Measurements from ENCODE around the gene MTA3.

The MTA3 gene

DNA sequence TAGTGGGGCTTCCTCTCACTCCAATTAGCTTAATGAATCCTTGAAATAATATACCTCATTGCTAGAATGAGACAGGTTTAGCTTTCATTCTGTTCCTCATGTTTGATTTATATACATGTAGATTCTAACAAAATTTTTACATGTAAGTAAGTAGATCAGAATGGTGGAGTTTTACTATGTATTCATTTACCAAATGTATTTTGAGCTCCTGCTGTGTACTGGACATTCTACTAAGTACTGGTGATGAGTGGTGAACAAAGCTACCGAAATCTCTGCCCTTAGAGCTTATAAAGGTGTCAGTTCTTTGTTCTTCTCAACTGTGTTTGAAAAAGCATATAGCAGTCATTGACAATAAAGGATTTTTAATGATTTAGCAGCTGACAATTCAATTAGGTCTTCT, 19.7 kb downstream of the MTA3 start:
- ChIA-PET POLR2A (no interaction called here), CTCF (no interaction called here)
- H3K9me3 ChIP-seq (ENCODE audit: control extremely low read depth in 1 of 5, control insufficient read depth in 4 of 5, insufficient read depth in 2 of 5, low read depth in 1 of 5, low read length in 4 of 5): no peaks in the 10 kb centered on the region
- H3K27ac ChIP-seq (ENCODE audit: insufficient read depth in 1 of 2, low read depth in 1 of 2, low read length in 2 of 2, poor library complexity in 1 of 2, severe bottlenecking in 2 of 2): no peak overlapping the region
- WGBS (ENCODE audit: insufficient coverage): 100% methylated on average over 1 of the region's 1 CpG
- no peak overlapping the region for H3K4me3 ChIP-seq (ENCODE audit: control insufficient read depth in 1 of 7, extremely low read depth in 1 of 7, insufficient read depth in 4 of 7, low read depth in 2 of 7, low read length in 6 of 7)
- DNase-seq: no peak
- H3K27me3 ChIP-seq (replicated peaks in 2 of 5; ENCODE audit: control insufficient read depth in 4 of 5, insufficient read depth in 5 of 5, low read length in 4 of 5): no peaks in the 10 kb centered on the region
- peaks cover 0 to 3% (median 0%) of the 10 kb centered on the region in 4 experiments for H3K36me3 ChIP-seq (ENCODE audit: control insufficient read depth in 4 of 4, insufficient read depth in 4 of 4, low read length in 3 of 4)
- no peaks in the 10 kb centered on the region for H3K4me1 ChIP-seq (ENCODE audit: control extremely low read depth in 1 of 4, control insufficient read depth in 4 of 4, insufficient read depth in 4 of 4, low read length in 3 of 4)

DNA sequence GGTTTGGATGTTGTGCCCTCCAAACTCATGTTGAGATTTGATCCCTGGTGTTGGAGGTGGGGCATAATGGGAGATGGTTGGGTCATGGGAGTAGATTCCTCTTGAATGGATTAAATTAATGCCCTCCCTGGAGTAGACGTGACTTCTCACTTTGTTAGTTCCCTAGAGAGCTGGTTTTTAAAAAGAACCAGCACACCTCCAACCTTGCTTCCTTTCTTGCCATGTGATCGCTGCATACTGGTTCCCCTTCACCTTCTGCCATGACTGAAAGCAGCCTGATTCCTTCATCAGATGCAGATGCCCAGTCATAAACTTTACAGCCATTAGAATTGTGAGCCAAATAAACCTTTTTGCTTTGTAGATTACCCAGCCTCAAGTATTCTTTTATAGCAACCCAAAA, 21.7 kb downstream of the MTA3 start:
- WGBS (ENCODE audit: insufficient coverage): 82% methylated on average over 2 of the region's 2 CpGs
- Histone ChIP-seq H3K36me3 (ENCODE audit: control insufficient read depth in 4 of 4, insufficient read depth in 4 of 4, low read length in 3 of 4) (no peaks in the 10 kb centered on the region), H3K27ac (ENCODE audit: insufficient read depth in 1 of 2, low read depth in 1 of 2, low read length in 2 of 2, poor library complexity in 1 of 2, severe bottlenecking in 2 of 2) (no peak overlapping the region), H3K9me3 (ENCODE audit: control extremely low read depth in 1 of 5, control insufficient read depth in 4 of 5, insufficient read depth in 2 of 5, low read depth in 1 of 5, low read length in 4 of 5) (no peaks in the 10 kb centered on the region), H3K4me1 (ENCODE audit: control extremely low read depth in 1 of 4, control insufficient read depth in 4 of 4, insufficient read depth in 4 of 4, low read length in 3 of 4) (no peaks in the 10 kb centered on the region), H3K27me3 (replicated peaks in 2 of 5; ENCODE audit: control insufficient read depth in 4 of 5, insufficient read depth in 5 of 5, low read length in 4 of 5) (no peaks in the 10 kb centered on the region), H3K4me3 (ENCODE audit: control insufficient read depth in 1 of 7, extremely low read depth in 1 of 7, insufficient read depth in 4 of 7, low read depth in 2 of 7, low read length in 6 of 7) (no peak overlapping the region)
- ChIA-PET CTCF (no interaction called here), POLR2A (no interaction called here)
- DNase-seq: no peak

DNA sequence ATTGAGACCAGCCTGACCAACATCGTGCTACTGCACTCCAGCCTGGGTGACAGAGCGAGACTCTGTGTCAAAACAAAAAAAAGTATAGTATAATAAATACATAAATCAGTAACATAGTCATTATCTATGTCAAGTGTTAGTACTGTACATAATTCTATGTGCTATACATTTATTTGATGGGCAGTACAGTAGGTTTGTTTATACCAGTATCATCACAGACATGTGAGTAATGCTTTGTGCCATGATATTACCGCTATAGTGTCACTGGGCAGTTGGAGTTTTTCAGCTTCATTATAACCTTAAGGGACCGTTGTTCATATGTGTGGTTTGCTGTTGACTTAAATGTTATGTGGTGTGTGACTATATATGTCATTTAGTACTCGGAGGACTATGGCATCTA, 24.9 kb downstream of the MTA3 start:
- no peak overlapping the region for H3K27ac ChIP-seq (ENCODE audit: insufficient read depth in 1 of 2, low read depth in 1 of 2, low read length in 2 of 2, poor library complexity in 1 of 2, severe bottlenecking in 2 of 2)
- H3K9me3 ChIP-seq (ENCODE audit: control extremely low read depth in 1 of 5, control insufficient read depth in 4 of 5, insufficient read depth in 2 of 5, low read depth in 1 of 5, low read length in 4 of 5): no peaks in the 10 kb centered on the region
- POLR2A ChIA-PET: no interaction called here
- no peaks in the 10 kb centered on the region for H3K4me1 ChIP-seq (ENCODE audit: control extremely low read depth in 1 of 4, control insufficient read depth in 4 of 4, insufficient read depth in 4 of 4, low read length in 3 of 4)
- no peak overlapping the region for H3K4me3 ChIP-seq (ENCODE audit: control insufficient read depth in 1 of 7, extremely low read depth in 1 of 7, insufficient read depth in 4 of 7, low read depth in 2 of 7, low read length in 6 of 7)
- no peak for DNase-seq
- CTCF ChIA-PET: no interaction called here
- H3K27me3 ChIP-seq (replicated peaks in 2 of 5; ENCODE audit: control insufficient read depth in 4 of 5, insufficient read depth in 5 of 5, low read length in 4 of 5): no peaks in the 10 kb centered on the region
- WGBS (ENCODE audit: insufficient coverage): 100% methylated on average over 1 of the region's 5 CpGs
- no peaks in the 10 kb centered on the region for H3K36me3 ChIP-seq (ENCODE audit: control insufficient read depth in 4 of 4, insufficient read depth in 4 of 4, low read length in 3 of 4)

DNA sequence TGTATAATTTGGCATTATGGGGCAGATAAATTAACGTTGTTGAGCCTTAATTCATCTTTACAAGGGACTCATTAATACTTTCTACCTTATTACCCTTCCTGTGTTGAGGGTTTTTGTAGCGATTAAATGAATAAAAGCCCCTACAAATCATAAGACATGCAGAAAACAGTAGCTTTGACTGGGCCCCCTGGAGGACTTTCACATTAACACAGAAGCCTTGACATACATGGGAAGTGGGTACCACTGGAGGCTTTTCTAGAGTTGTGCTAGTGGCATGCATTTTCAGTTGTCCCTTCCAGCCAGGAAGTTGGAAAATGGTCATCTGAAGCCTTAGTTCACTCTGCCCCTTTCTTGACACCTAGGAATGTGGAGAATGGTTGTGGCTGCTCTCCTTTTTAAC, 30.2 kb downstream of the MTA3 start:
- Histone ChIP-seq H3K27me3 (replicated peaks in 2 of 5; ENCODE audit: control insufficient read depth in 4 of 5, insufficient read depth in 5 of 5, low read length in 4 of 5) (no peaks in the 10 kb centered on the region), H3K4me1 (ENCODE audit: control extremely low read depth in 1 of 4, control insufficient read depth in 4 of 4, insufficient read depth in 4 of 4, low read length in 3 of 4) (no peaks in the 10 kb centered on the region), H3K27ac (ENCODE audit: insufficient read depth in 1 of 2, low read depth in 1 of 2, low read length in 2 of 2, poor library complexity in 1 of 2, severe bottlenecking in 2 of 2) (no peak overlapping the region), H3K4me3 (ENCODE audit: control insufficient read depth in 1 of 7, extremely low read depth in 1 of 7, insufficient read depth in 4 of 7, low read depth in 2 of 7, low read length in 6 of 7) (no peak overlapping the region), H3K36me3 (ENCODE audit: control insufficient read depth in 4 of 4, insufficient read depth in 4 of 4, low read length in 3 of 4) (no peaks in the 10 kb centered on the region), H3K9me3 (ENCODE audit: control extremely low read depth in 1 of 5, control insufficient read depth in 4 of 5, insufficient read depth in 2 of 5, low read depth in 1 of 5, low read length in 4 of 5) (no peaks in the 10 kb centered on the region)
- ChIA-PET CTCF (no interaction called here), POLR2A (no interaction called here)
- peak in 2 of 3 donors; percentile 2 to 7 for DNase-seq
- WGBS (ENCODE audit: insufficient coverage): no CpG with 5 or more reads among the region's 2 CpGs

DNA sequence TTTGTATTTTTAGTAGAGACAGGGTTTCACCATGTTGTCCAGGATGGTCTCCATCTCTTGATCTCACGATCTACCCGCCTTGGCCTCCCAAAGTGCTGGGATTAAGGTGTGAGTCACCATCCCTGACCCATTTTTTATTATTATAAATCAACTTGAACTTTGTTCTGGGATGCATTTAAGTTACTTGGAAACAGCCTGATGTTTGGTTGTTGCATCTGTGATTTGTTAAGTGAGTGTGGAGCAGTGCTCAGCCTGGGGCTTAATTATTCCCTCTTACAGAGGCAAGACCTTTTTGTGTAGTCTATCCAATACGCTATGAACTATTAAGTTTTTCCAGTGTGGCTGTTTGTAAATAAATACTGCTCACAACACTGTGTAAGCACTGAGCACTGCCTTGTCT, 32.6 kb downstream of the MTA3 start:
- ChIA-PET CTCF (interaction anchor here (1.2 kb wide), 1 partner anchor 9 kb away, joined by 3 read pairs; no protein-coding TSS in a partner anchor), POLR2A (no interaction called here)
- Histone ChIP-seq H3K36me3 (ENCODE audit: control insufficient read depth in 4 of 4, insufficient read depth in 4 of 4, low read length in 3 of 4) (no peaks in the 10 kb centered on the region), H3K27me3 (replicated peaks in 2 of 5; ENCODE audit: control insufficient read depth in 4 of 5, insufficient read depth in 5 of 5, low read length in 4 of 5) (no peaks in the 10 kb centered on the region), H3K27ac (ENCODE audit: insufficient read depth in 1 of 2, low read depth in 1 of 2, low read length in 2 of 2, poor library complexity in 1 of 2, severe bottlenecking in 2 of 2) (no peak overlapping the region), H3K4me1 (ENCODE audit: control extremely low read depth in 1 of 4, control insufficient read depth in 4 of 4, insufficient read depth in 4 of 4, low read length in 3 of 4) (no peaks in the 10 kb centered on the region), H3K9me3 (ENCODE audit: control extremely low read depth in 1 of 5, control insufficient read depth in 4 of 5, insufficient read depth in 2 of 5, low read depth in 1 of 5, low read length in 4 of 5) (no peaks in the 10 kb centered on the region), H3K4me3 (ENCODE audit: control insufficient read depth in 1 of 7, extremely low read depth in 1 of 7, insufficient read depth in 4 of 7, low read depth in 2 of 7, low read length in 6 of 7) (no peak overlapping the region)
- WGBS (ENCODE audit: insufficient coverage): no CpG with 5 or more reads among the region's 3 CpGs
- no peak for DNase-seq

DNA sequence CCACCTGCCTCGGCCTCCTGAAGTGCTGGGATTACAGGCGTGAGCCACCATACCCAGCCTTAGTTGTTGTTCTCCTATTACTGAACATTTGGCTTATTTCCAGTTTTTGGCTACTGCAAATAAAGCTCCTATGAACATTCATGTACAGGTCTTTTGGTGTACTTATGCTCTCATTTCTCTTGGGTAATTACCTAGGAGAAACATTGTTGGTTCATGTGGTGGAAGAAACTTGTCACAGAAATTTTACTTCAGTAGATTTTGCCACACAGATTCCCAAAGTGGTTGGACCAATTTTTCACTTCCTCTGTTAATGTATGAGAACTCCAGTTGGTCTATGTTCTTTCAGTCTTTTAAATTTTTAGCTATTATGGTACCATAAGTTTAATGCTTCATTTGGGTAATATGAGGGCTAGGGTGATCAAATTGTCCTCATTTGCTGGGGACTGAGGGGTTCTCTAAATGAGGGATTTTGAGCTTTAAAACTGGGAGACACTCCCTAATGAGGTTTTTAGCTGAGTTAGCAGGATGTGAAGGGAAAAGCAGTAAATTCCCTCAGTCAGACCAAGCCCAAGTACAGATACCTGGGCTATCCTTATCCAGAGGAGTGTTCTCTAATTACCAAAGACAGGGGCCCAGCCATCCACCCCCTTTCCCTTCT, 33.9 kb downstream of the MTA3 start:
- H3K27ac ChIP-seq (ENCODE audit: insufficient read depth in 1 of 2, low read depth in 1 of 2, low read length in 2 of 2, poor library complexity in 1 of 2, severe bottlenecking in 2 of 2): no peak overlapping the region
- no peaks in the 10 kb centered on the region for H3K36me3 ChIP-seq (ENCODE audit: control insufficient read depth in 4 of 4, insufficient read depth in 4 of 4, low read length in 3 of 4)
- WGBS (ENCODE audit: insufficient coverage): 100% methylated on average over 1 of the region's 2 CpGs
- H3K4me3 ChIP-seq (ENCODE audit: control insufficient read depth in 1 of 7, extremely low read depth in 1 of 7, insufficient read depth in 4 of 7, low read depth in 2 of 7, low read length in 6 of 7): no peak overlapping the region
- ChIA-PET POLR2A (no interaction called here), CTCF (no interaction called here)
- no peaks in the 10 kb centered on the region for H3K27me3 ChIP-seq (replicated peaks in 2 of 5; ENCODE audit: control insufficient read depth in 4 of 5, insufficient read depth in 5 of 5, low read length in 4 of 5)
- no peaks in the 10 kb centered on the region for H3K9me3 ChIP-seq (ENCODE audit: control extremely low read depth in 1 of 5, control insufficient read depth in 4 of 5, insufficient read depth in 2 of 5, low read depth in 1 of 5, low read length in 4 of 5)
- no peak for DNase-seq
- H3K4me1 ChIP-seq (ENCODE audit: control extremely low read depth in 1 of 4, control insufficient read depth in 4 of 4, insufficient read depth in 4 of 4, low read length in 3 of 4): no peaks in the 10 kb centered on the region

DNA sequence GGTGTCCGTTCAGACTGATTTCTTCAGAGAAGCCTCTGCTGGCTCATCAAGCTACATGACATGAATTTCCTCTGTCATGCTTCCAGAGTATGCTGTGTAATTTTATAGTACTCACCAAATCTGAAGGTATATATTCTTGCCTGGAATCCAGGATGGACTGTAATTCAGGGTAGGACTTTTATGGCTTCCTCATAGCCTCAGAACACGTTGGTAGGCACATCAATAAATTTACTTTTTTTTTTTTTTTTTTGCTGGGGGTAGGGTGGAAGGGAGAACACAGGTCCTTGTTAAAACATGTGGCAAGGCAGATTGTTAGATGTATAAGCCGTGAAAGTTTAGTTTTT, 34.4 kb downstream of the MTA3 start:
- no peaks in the 10 kb centered on the region for H3K36me3 ChIP-seq (ENCODE audit: control insufficient read depth in 4 of 4, insufficient read depth in 4 of 4, low read length in 3 of 4)
- DNase-seq: no peak
- no peaks in the 10 kb centered on the region for H3K27me3 ChIP-seq (replicated peaks in 2 of 5; ENCODE audit: control insufficient read depth in 4 of 5, insufficient read depth in 5 of 5, low read length in 4 of 5)
- H3K27ac ChIP-seq (ENCODE audit: insufficient read depth in 1 of 2, low read depth in 1 of 2, low read length in 2 of 2, poor library complexity in 1 of 2, severe bottlenecking in 2 of 2): no peak overlapping the region
- 93% methylated on average over 2 of the region's 3 CpGs for WGBS (ENCODE audit: insufficient coverage)
- H3K4me3 ChIP-seq (ENCODE audit: control insufficient read depth in 1 of 7, extremely low read depth in 1 of 7, insufficient read depth in 4 of 7, low read depth in 2 of 7, low read length in 6 of 7): no peak overlapping the region
- H3K9me3 ChIP-seq (ENCODE audit: control extremely low read depth in 1 of 5, control insufficient read depth in 4 of 5, insufficient read depth in 2 of 5, low read depth in 1 of 5, low read length in 4 of 5): no peaks in the 10 kb centered on the region
- no peaks in the 10 kb centered on the region for H3K4me1 ChIP-seq (ENCODE audit: control extremely low read depth in 1 of 4, control insufficient read depth in 4 of 4, insufficient read depth in 4 of 4, low read length in 3 of 4)
- POLR2A ChIA-PET: no interaction called here
- CTCF ChIA-PET: no interaction called here

All from common myeloid progenitor, CD34-positive (primary cell).